GM12878 (cell line): ENCODE measurements around the gene FSTL1.

Experiments
- ATF3 ChIP-seq: IDR thresholded peaks from 2 replicates; pipeline ENCODE4 v1.6.1; 2011; ENCODE audit warnings: low read depth, mild to moderate bottlenecking, low read length, moderate library complexity, borderline replicate concordance; ENCODE audit errors: extremely low read depth
- CTCF ChIP-seq, 3 experiments: IDR thresholded peaks in 2 of 3; conservative IDR thresholded peaks in 1 of 3; 2 replicates each; pipeline ENCODE4 v1.5.1; 2011; ENCODE audit warnings: low read depth in 3 of 3, low read length in 3 of 3, mild to moderate bottlenecking in 3 of 3, control low read depth in 2 of 3, moderate library complexity in 2 of 3, inconsistent platforms in 1 of 3, mixed read lengths in 1 of 3; ENCODE audit not compliant: control insufficient read depth in 2 of 3, insufficient read depth in 1 of 3; ENCODE audit errors: extremely low read depth in 1 of 3
- KLF5 ChIP-seq: fragments of 450-650 bp; IDR thresholded peaks from 2 replicates; pipeline ENCODE4 v1.6.1; 2014; ENCODE audit warnings: mild to moderate bottlenecking; ENCODE audit not compliant: partially characterized antibody
- POLR2A ChIP-seq: IDR thresholded peaks from 2 replicates; pipeline ENCODE4 v1.6.1; 2011; ENCODE audit warnings: low read depth, mild to moderate bottlenecking, low read length
- SREBF2 ChIP-seq: IDR thresholded peaks from 2 replicates; pipeline ENCODE4 v1.6.1; 2012; ENCODE audit warnings: mild to moderate bottlenecking, low read length
- USF2 ChIP-seq: IDR thresholded peaks from 2 replicates; pipeline ENCODE4 v1.6.1; 2011; ENCODE audit warnings: low read depth, low read length, improper control_type of control experiment, borderline replicate concordance
- WRNIP1 ChIP-seq: IDR thresholded peaks from 2 replicates; pipeline ENCODE4 v1.6.1; 2011; ENCODE audit warnings: low read depth, low read length, improper control_type of control experiment, borderline replicate concordance
- ZBTB33 ChIP-seq: fragments of 450-650 bp; IDR thresholded peaks from 2 replicates; pipeline ENCODE4 v1.6.1; 2017; ENCODE audit warnings: mild to moderate bottlenecking

- no peak for TF ChIP-seq POLR2A
- no peak for TF ChIP-seq USF2
- no peak for TF ChIP-seq KLF5
- no peak for TF ChIP-seq ZBTB33
- no peak for TF ChIP-seq WRNIP1
- no peak for TF ChIP-seq SREBF2
- no peak for TF ChIP-seq CTCF (IDR thresholded peaks at IDR 0.05 in 2 of 3, conservative IDR thresholded peaks at IDR 0.05 in 1 of 3; ENCODE audit: control insufficient read depth in 2 of 3, extremely low read depth in 1 of 3, insufficient read depth in 1 of 3, low read depth in 3 of 3, low read length in 3 of 3)
- TF ChIP-seq ATF3 = no peak
These were observed 102.5 kb downstream of the FSTL1 start for GRCh38 chr3:120348065-120348990.
